Hepatocyte (in vitro differentiated cells): Measurements from ENCODE around the gene MRGPRX2. TPM values are rescaled to one million over a fixed set of nuclear protein-coding genes. Genes with fewer than 3 reads are reported as not detected.

Experiments
- DNase-seq: peaks from one replicate; pipeline ENCODE4 v3.0.0-alpha.2; 2016; ENCODE audit warnings: low spot score
- H2AFZ ChIP-seq: fragments of 200-600 bp; sonication (generic); 2 replicates; pipeline ENCODE4 v1.6.0; 2016; ENCODE audit warnings: antibody characterized with exemption, mild to moderate bottlenecking
- H3K27ac ChIP-seq: fragments of 200-600 bp; sonication (generic); 2 replicates; pipeline ENCODE4 v1.5.1; 2016; ENCODE audit warnings: mild to moderate bottlenecking
- H3K27me3 ChIP-seq: fragments of 200-600 bp; sonication (generic); 2 replicates; pipeline ENCODE4 v1.6.1; 2016
- H3K36me3 ChIP-seq: fragments of 200-600 bp; sonication (generic); replicated peaks from 2 replicates; pipeline ENCODE4 v1.5.1; 2016; ENCODE audit warnings: low read depth; ENCODE audit not compliant: insufficient read depth
- H3K4me1 ChIP-seq: fragments of 200-600 bp; sonication (generic); 2 replicates; pipeline ENCODE4 v1.5.1; 2016; ENCODE audit warnings: mild to moderate bottlenecking, moderate library complexity; ENCODE audit not compliant: insufficient read depth
- H3K4me2 ChIP-seq: fragments of 200-600 bp; sonication (generic); 2 replicates; pipeline ENCODE4 v1.6.0; 2016
- H3K4me3 ChIP-seq: fragments of 200-600 bp; sonication (generic); 2 replicates; pipeline ENCODE4 v1.5.1; 2016; ENCODE audit warnings: mild to moderate bottlenecking
- H3K79me2 ChIP-seq: fragments of 200-600 bp; sonication (generic); 2 replicates; pipeline ENCODE4 v1.6.0; 2017; ENCODE audit warnings: mild to moderate bottlenecking
- H3K9me2 ChIP-seq: fragments of 200-600 bp; sonication (generic); replicated peaks from 2 replicates; pipeline ENCODE4 v1.6.0; 2017; ENCODE audit warnings: mild to moderate bottlenecking; ENCODE audit not compliant: insufficient read depth
- H3K9me3 ChIP-seq: fragments of 200-600 bp; sonication (generic); 2 replicates; pipeline ENCODE4 v1.5.1; 2016; ENCODE audit warnings: low read depth, mild to moderate bottlenecking
- H4K20me1 ChIP-seq: fragments of 200-600 bp; sonication (generic); 2 replicates; pipeline ENCODE4 v1.6.0; 2016; ENCODE audit warnings: mild to moderate bottlenecking; ENCODE audit not compliant: insufficient read depth, poor library complexity, severe bottlenecking
- EZH2 ChIP-seq: fragments of 200-600 bp; sonication (generic); IDR thresholded peaks from 2 replicates; pipeline ENCODE4 v1.6.1; 2016; ENCODE audit warnings: antibody characterized with exemption, mild to moderate bottlenecking, borderline replicate concordance
- EZH2phosphoT487 ChIP-seq: fragments of 200-600 bp; sonication (generic); IDR thresholded peaks from one replicate; pipeline ENCODE4 v1.6.1; 2018; ENCODE audit warnings: antibody characterized with exemption, mild to moderate bottlenecking, low read depth, moderate library complexity; ENCODE audit not compliant: unreplicated experiment, severe bottlenecking
- WGBS: methylation state at CpG from one replicate; pipeline ENCODE4 v1.1.6; 2016; ENCODE audit warnings: low lambda C conversion rate; ENCODE audit errors: missing lambda C conversion rate; 5-methylcytosine and 5-hydroxymethylcytosine counted together
- polyA plus RNA-seq: library from polyadenylated mRNA; unstranded; fragments of >200 nt; fragmentation: Nextera tagmentation; extraction: Ambion mirVana; gene quantifications from 2 replicates; pipeline ENCODE4 v1.2.1, GENCODE V29; 2016
- total RNA-seq: library from RNA; depleted of rRNA; stranded (reverse); fragments of >200 nt; gene quantifications from 2 replicates; pipeline ENCODE4 v1.2.3, GENCODE V29; 2014
- TF ChIP-seq, protein P1 (sequence below): fragments of 200-600 bp; sonication (generic); IDR thresholded peaks from 2 replicates; pipeline ENCODE4 v1.5.1; 2016; ENCODE audit warnings: antibody characterized with exemption, mild to moderate bottlenecking; ENCODE audit not compliant: poor library complexity

Gene MRGPRX2
- total and polyA plus RNA-seq, 2 experiments from 2014 or later: not detected

- H3K79me2 ChIP-seq: no peaks in the 10 kb centered on the region
- H3K27ac ChIP-seq: peak overlapping the region; percentile 57
- no peaks in the 10 kb centered on the region for H3K36me3 ChIP-seq
- no peak overlapping the region for H2AFZ ChIP-seq
- no peaks in the 10 kb centered on the region for H3K9me2 ChIP-seq
- no peaks in the 10 kb centered on the region for H3K9me3 ChIP-seq
- 54% methylated on average over 1 of the region's 1 CpG for WGBS
- TF ChIP-seq EZH2phosphoT487 (no peak), EZH2 (no peak)
- TF ChIP-seq, protein P1, sequence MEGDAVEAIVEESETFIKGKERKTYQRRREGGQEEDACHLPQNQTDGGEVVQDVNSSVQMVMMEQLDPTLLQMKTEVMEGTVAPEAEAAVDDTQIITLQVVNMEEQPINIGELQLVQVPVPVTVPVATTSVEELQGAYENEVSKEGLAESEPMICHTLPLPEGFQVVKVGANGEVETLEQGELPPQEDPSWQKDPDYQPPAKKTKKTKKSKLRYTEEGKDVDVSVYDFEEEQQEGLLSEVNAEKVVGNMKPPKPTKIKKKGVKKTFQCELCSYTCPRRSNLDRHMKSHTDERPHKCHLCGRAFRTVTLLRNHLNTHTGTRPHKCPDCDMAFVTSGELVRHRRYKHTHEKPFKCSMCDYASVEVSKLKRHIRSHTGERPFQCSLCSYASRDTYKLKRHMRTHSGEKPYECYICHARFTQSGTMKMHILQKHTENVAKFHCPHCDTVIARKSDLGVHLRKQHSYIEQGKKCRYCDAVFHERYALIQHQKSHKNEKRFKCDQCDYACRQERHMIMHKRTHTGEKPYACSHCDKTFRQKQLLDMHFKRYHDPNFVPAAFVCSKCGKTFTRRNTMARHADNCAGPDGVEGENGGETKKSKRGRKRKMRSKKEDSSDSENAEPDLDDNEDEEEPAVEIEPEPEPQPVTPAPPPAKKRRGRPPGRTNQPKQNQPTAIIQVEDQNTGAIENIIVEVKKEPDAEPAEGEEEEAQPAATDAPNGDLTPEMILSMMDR: no peak
- peaks cover 6% of the 10 kb centered on the region for H3K4me1 ChIP-seq
- H4K20me1 ChIP-seq: no peaks in the 10 kb centered on the region
- H3K4me3 ChIP-seq: no peak overlapping the region
- H3K27me3 ChIP-seq: no peaks in the 10 kb centered on the region
- peak overlapping the region; percentile 41 for H3K4me2 ChIP-seq
- DNase-seq: peak; percentile 27
Observed at GRCh38 chr11:19102521-19102900, 42.0 kb upstream of the MRGPRX2 start.

DNA sequence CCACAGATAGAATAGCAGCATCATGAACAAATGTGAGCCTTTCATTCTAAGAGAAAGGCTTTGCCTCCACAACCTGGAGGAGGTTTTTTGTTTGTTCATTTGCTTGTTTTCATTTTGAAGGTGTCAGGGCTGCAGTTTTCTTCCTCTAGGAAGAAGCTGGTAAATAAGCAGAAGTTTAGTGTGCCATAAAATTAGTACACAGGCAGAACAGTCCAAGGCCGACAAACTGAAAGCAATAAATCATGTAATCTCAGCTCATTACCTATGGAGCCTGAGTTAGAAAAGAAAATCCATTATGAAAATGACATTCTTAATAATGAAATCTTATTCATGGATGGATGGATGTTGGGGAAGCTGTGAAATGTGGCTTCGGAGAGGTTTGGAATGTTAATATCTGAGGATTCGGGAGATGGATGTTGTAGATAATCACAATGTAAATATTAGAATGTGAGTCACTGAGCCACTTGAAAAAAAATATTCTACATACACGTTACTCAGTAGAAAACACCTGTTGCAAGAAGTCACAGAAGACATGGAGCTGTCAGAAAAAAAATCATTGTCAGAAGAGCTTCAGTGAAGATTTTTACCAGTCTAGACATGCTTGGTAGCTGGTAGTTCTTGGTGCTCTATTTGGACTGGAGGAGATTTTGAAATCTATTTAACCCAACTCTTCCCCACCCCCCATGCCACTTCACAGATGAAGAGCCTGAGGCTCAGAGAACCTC, 41.4 kb upstream of the MRGPRX2 start:
- Histone ChIP-seq H3K27me3 (no peaks in the 10 kb centered on the region), H3K27ac (peak overlapping the region; percentile 57), H3K36me3 (no peaks in the 10 kb centered on the region), H3K4me1 (peaks cover 6% of the 10 kb centered on the region), H3K9me3 (no peaks in the 10 kb centered on the region), H3K4me2 (peak overlapping the region; percentile 39), H3K9me2 (no peaks in the 10 kb centered on the region), H2AFZ (no peak overlapping the region), H3K4me3 (no peak overlapping the region), H3K79me2 (no peaks in the 10 kb centered on the region), H4K20me1 (no peaks in the 10 kb centered on the region)
- peak; percentile 20 for DNase-seq
- WGBS: 38% methylated on average over 4 of the region's 4 CpGs
- TF ChIP-seq EZH2: no peak

GRCh38 chr11:19100885-19101284, 40.4 kb upstream of the MRGPRX2 start:
- no peak overlapping the region for H3K4me3 ChIP-seq
- TF ChIP-seq, protein P1: no peak
- TF ChIP-seq EZH2phosphoT487 (no peak), EZH2 (no peak)
- no peak overlapping the region for H3K4me2 ChIP-seq
- no peaks in the 10 kb centered on the region for H3K9me3 ChIP-seq
- no peaks in the 10 kb centered on the region for H3K36me3 ChIP-seq
- peaks cover 6% of the 10 kb centered on the region for H3K4me1 ChIP-seq
- no peaks in the 10 kb centered on the region for H4K20me1 ChIP-seq
- no peaks in the 10 kb centered on the region for H3K9me2 ChIP-seq
- no peaks in the 10 kb centered on the region for H3K27me3 ChIP-seq
- H3K79me2 ChIP-seq: no peaks in the 10 kb centered on the region
- H3K27ac ChIP-seq: no peak overlapping the region
- 86% methylated on average over 4 of the region's 4 CpGs for WGBS
- H2AFZ ChIP-seq: no peak overlapping the region
- no peak for DNase-seq

- DNase-seq: no peak
- Histone ChIP-seq H3K9me3 (no peaks in the 10 kb centered on the region), H3K36me3 (no peaks in the 10 kb centered on the region), H3K79me2 (no peaks in the 10 kb centered on the region), H3K27me3 (no peaks in the 10 kb centered on the region), H3K4me2 (no peak overlapping the region), H4K20me1 (no peaks in the 10 kb centered on the region), H3K4me3 (no peak overlapping the region), H3K9me2 (no peaks in the 10 kb centered on the region), H2AFZ (no peak overlapping the region), H3K27ac (no peak overlapping the region), H3K4me1 (peaks cover 6% of the 10 kb centered on the region)
- 96% methylated on average over 3 of the region's 3 CpGs for WGBS
- no peak for TF ChIP-seq EZH2phosphoT487
- no peak for TF ChIP-seq EZH2
- TF ChIP-seq, protein P1: no peak
Observed at GRCh38 chr11:19099093-19099492, 38.6 kb upstream of the MRGPRX2 start.
